PC-3 (cell line): ENCODE measurements around the gene TMEM204. TPM values are rescaled to one million over a fixed set of nuclear protein-coding genes. Genes with fewer than 3 reads are reported as not detected.

Source experiments
- ATAC-seq: fragments of 200-7000 bp; cut with Tn5 transposase; 2 replicates; pipeline ENCODE4 v1.9.1; 2020; ENCODE audit warnings: mild to moderate bottlenecking, moderate library complexity
- BruUV-seq: library from RNA; stranded (reverse); fragments of 400-500 nt; replicated peaks from 2 replicates; lab custom pipeline; 2021; lab: Mats Ljungman, UMichigan
- CTCF ChIA-PET: fragments of 300-600 bp; sonication (Branson Sonifier 250); formaldehyde crosslinking; loops from one replicate; lab custom pipeline; 2022; ENCODE audit warnings: antibody characterized with exemption; lab: Charles Lee
- POLR2A ChIA-PET: fragments of 300-600 bp; sonication (Branson Sonifier 250); formaldehyde crosslinking; loops from one replicate; lab custom pipeline; 2022; ENCODE audit warnings: antibody characterized with exemption; ENCODE audit not compliant: unreplicated experiment; lab: Charles Lee
- DNase-seq: peaks from one replicate; pipeline ENCODE4 v3.0.0-alpha.2; 2015
- H2AFZ ChIP-seq: fragments of 300-600 bp; sonication (generic); 2 replicates; pipeline ENCODE4 v1.6.0; 2016; ENCODE audit warnings: antibody characterized with exemption, low read length
- H3F3A ChIP-seq: fragments of 300-600 bp; sonication (generic); one replicate; pipeline ENCODE4 v1.6.0; 2017; ENCODE audit warnings: antibody characterized with exemption, low read length, control low read depth, mild to moderate bottlenecking; ENCODE audit not compliant: unreplicated experiment
- H3K27ac ChIP-seq: fragments of 300-600 bp; sonication (generic); 2 replicates; pipeline ENCODE4 v1.5.1; 2016; ENCODE audit warnings: mild to moderate bottlenecking, low read length
- H3K27me3 ChIP-seq: fragments of 300-600 bp; sonication (generic); 2 replicates; pipeline ENCODE4 v1.6.1; 2016; ENCODE audit warnings: low read length, mixed read lengths
- H3K36me3 ChIP-seq: fragments of 300-600 bp; sonication (generic); 2 replicates; pipeline ENCODE4 v1.6.1; 2016; ENCODE audit warnings: low read depth, mixed run types, low read length, mixed read lengths
- H3K4me1 ChIP-seq: fragments of 300-600 bp; sonication (generic); 2 replicates; pipeline ENCODE4 v1.5.1; 2016; ENCODE audit warnings: low read length; ENCODE audit not compliant: insufficient read depth
- H3K4me2 ChIP-seq: fragments of 300-600 bp; sonication (generic); 2 replicates; pipeline ENCODE4 v1.6.0; 2016; ENCODE audit warnings: low read length
- H3K4me3 ChIP-seq: fragments of 300-600 bp; sonication (generic); 2 replicates; pipeline ENCODE4 v1.5.1; 2016; ENCODE audit warnings: mild to moderate bottlenecking, low read length, mixed read lengths
- H3K79me2 ChIP-seq: fragments of 300-600 bp; sonication (generic); 2 replicates; pipeline ENCODE4 v1.6.1; 2017; ENCODE audit warnings: low read length, mixed read lengths
- H3K9ac ChIP-seq: fragments of 300-600 bp; sonication (generic); 2 replicates; pipeline ENCODE4 v1.6.0; 2016; ENCODE audit warnings: mild to moderate bottlenecking, low read length
- H3K9me2 ChIP-seq: fragments of 300-600 bp; sonication (generic); replicated peaks from 2 replicates; pipeline ENCODE4 v1.6.1; 2016; ENCODE audit warnings: mixed run types, low read length, mixed read lengths
- H3K9me3 ChIP-seq: fragments of 300-600 bp; sonication (generic); 2 replicates; pipeline ENCODE4 v1.6.1; 2016; ENCODE audit warnings: low read length, mixed read lengths
- H4K20me1 ChIP-seq: fragments of 300-600 bp; sonication (generic); 2 replicates; pipeline ENCODE4 v1.6.1; 2016; ENCODE audit warnings: low read length, mixed read lengths
- EZH2 ChIP-seq: fragments of 300-600 bp; sonication (generic); IDR thresholded peaks from one replicate; pipeline ENCODE4 v1.6.1; 2017; ENCODE audit warnings: antibody characterized with exemption, mild to moderate bottlenecking, low read length; ENCODE audit not compliant: unreplicated experiment
- EZH2phosphoT487 ChIP-seq: fragments of 300-600 bp; sonication (generic); IDR thresholded peaks from 2 replicates; pipeline ENCODE4 v1.6.1; 2018; ENCODE audit warnings: mild to moderate bottlenecking, antibody characterized with exemption, low read length, borderline replicate concordance
- intact Hi-C: fragments of 100-400 bp; cut with micrococcal nuclease; formaldehyde crosslinking; loops from 2 replicates; pipeline ENCODE4 v1.9.0; 2023
- total RNA-seq: library from RNA; depleted of rRNA; stranded (reverse); fragments of >200 nt; gene quantifications from 2 replicates; pipeline ENCODE4 v1.2.3, GENCODE V29; 2014
- TF ChIP-seq, protein P1 (sequence below): fragments of 300-600 bp; sonication (generic); conservative IDR thresholded peaks from 2 replicates; pipeline ENCODE4 v1.5.1; 2017; ENCODE audit warnings: antibody characterized with exemption, low read depth, mild to moderate bottlenecking, low read length

Gene TMEM204
- total RNA-seq, 1 experiment from 2014 or later = not detected

DNA sequence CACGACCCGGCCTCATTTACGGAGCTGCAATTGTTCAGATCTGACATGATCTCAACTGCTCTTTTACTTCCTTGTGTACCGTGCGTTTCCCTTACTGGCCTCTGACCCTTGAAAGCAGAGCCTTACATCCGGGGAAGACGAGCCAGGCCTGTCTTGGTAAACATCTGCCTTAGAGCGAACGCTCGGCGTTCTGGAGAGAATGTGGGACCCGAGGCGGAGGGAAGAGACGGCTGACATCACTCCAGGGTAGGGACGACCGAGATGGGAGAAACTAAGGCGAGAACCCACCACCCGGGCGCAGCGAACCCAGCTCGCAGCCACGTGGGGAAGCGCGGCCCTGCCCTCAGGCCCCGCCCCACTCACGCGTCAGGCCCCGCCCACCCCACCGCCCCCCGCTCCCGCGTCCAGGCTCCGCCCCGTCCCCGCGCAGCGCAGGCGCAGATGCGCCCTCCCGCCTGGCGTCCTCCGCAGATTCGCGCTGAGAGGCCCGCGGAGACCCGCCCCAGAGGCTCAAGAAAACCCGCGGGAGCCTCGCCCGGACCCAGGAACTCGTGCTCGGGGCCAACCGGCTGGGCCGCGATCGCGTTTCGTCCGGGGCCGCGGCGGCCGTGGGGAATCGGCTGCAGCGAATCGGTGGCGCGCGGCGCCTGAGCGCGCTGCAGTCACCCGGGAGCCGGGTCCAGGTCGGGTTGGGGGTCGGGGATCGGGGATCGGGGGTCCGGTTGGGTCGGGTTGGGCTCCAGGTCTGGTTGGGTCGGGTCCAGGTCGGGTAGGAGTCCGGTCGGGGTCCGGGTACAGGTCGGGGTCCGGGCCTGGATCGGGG is 40.3 kb upstream of the TMEM204 start, which contains the start of gene TELO2:
TELO2 (plus strand) TSS at position 438 of the 823 bp plus-strand sequence. CDS start 922 bp downstream, outside the sequence.
- intact Hi-C loops = loop anchor here (2.0 kb wide), 1 partner anchor 118 kb away; no protein-coding TSS in a partner anchor
- Histone ChIP-seq H3K9me3 (no peaks in the 10 kb centered on the region), H3K27me3 (no peaks in the 10 kb centered on the region), H3K9me2 (no peaks in the 10 kb centered on the region), H3K4me2 (peak within 1 kb of the TSS; percentile 97), H3K79me2 (peaks cover 31% of the 10 kb centered on the region), H3F3A (no peaks in the 10 kb centered on the region), H3K9ac (peak within 1 kb of the TSS; percentile 94), H3K4me3 (peak within 1 kb of the TSS; percentile 83), H3K27ac (peak within 1 kb of the TSS; percentile 59), H2AFZ (peak within 1 kb of the TSS; percentile 95), H3K4me1 (peaks cover 13% of the 10 kb centered on the region), H3K36me3 (0 out of 2 replicates have a peak, but pooled peaks cover 3% of the 10 kb centered on the region), H4K20me1 (peaks cover 5% of the 10 kb centered on the region; the same call in 1 of the 2 replicates)
- DNase-seq = peak; percentile 70
- BruUV-seq = no TSS peak
- CTCF ChIA-PET = no interaction called here
- POLR2A ChIA-PET = no interaction called here
- peak; percentile 73 for ATAC-seq
- TF ChIP-seq, protein P1, sequence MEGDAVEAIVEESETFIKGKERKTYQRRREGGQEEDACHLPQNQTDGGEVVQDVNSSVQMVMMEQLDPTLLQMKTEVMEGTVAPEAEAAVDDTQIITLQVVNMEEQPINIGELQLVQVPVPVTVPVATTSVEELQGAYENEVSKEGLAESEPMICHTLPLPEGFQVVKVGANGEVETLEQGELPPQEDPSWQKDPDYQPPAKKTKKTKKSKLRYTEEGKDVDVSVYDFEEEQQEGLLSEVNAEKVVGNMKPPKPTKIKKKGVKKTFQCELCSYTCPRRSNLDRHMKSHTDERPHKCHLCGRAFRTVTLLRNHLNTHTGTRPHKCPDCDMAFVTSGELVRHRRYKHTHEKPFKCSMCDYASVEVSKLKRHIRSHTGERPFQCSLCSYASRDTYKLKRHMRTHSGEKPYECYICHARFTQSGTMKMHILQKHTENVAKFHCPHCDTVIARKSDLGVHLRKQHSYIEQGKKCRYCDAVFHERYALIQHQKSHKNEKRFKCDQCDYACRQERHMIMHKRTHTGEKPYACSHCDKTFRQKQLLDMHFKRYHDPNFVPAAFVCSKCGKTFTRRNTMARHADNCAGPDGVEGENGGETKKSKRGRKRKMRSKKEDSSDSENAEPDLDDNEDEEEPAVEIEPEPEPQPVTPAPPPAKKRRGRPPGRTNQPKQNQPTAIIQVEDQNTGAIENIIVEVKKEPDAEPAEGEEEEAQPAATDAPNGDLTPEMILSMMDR = no peak
- TF ChIP-seq EZH2 = no peak
- TF ChIP-seq EZH2phosphoT487 = no peak

DNA sequence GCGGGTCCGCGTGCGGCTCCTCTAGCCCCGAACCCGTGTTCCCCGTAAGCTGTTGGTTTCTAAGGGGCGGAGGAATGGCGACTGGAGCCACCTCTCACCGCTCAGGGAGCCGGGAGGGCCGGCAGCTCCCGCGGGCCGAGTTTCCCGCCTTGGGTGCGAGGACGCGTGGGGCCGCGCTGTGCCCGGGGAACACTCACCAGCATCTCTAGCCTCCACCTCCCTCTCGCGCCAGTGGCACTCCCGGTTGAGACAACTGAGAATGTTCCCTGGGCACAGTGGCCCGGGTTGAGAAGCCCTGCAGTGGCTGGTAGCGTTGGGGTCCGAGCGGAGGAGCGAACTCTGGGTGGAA is 39.7 kb upstream of the TMEM204 start:
- Histone ChIP-seq H3F3A (no peaks in the 10 kb centered on the region), H3K9ac (peak overlapping the region; percentile 94), H2AFZ (peak overlapping the region; percentile 74), H3K27me3 (no peaks in the 10 kb centered on the region), H3K27ac (peak overlapping the region; percentile 32), H3K9me3 (no peaks in the 10 kb centered on the region), H3K79me2 (peaks cover 31% of the 10 kb centered on the region), H3K4me3 (peak overlapping the region; percentile 83), H4K20me1 (peaks cover 5% of the 10 kb centered on the region; the same call in 1 of the 2 replicates), H3K4me2 (peak overlapping the region; percentile 97), H3K36me3 (0 out of 2 replicates have a peak, but pooled peaks cover 3% of the 10 kb centered on the region), H3K4me1 (peaks cover 13% of the 10 kb centered on the region), H3K9me2 (no peaks in the 10 kb centered on the region)
- TF ChIP-seq EZH2phosphoT487 = no peak
- TF ChIP-seq EZH2 = no peak
- TF ChIP-seq, protein P1 = no peak
- ChIA-PET POLR2A (no interaction called here), CTCF (interaction anchor here (0.6 kb wide), 1 partner anchor 967 kb away, joined by 3 read pairs; no protein-coding TSS in a partner anchor)
- intact Hi-C loops = loop anchor here (2.0 kb wide), 1 partner anchor 117 kb away; no protein-coding TSS in a partner anchor
- DNase-seq (no peak), ATAC-seq (peak; percentile 29)
- TSS peak; percentile 61 for BruUV-seq
